Gastrocnemius medialis (tissue), 4 donors: ENCODE data around the gene ITPKB. TPM values are rescaled to one million over a fixed set of nuclear protein-coding genes. Genes with fewer than 3 reads are reported as not detected.

Experiments used
- ATAC-seq, 2 donors: fragments of 150-250 bp; one replicate each; pipeline ENCODE4 v1.9.1; 2016
- DNase-seq, 2 donors: peaks; one replicate each; pipeline ENCODE4 v3.0.0-alpha.2; 2019
- H3K27ac ChIP-seq, 4 donors: fragments of 200-600 bp; sonication (generic); 1 replicate in 1 of 4; 2 replicates in 3 of 4; pipeline ENCODE4 v1.5.1; 2016 to 2018; ENCODE audit warnings: mild to moderate bottlenecking in 2 of 4, moderate library complexity in 1 of 4
- H3K27me3 ChIP-seq, 3 donors: fragments of 200-600 bp; sonication (generic) in 2 of 3; 1 replicate in 1 of 3; 2 replicates in 2 of 3; pipeline versions ENCODE4 v1.5.1 to v1.6.0; 2016 to 2019; ENCODE audit warnings: mild to moderate bottlenecking in 1 of 3, moderate library complexity in 1 of 3
- H3K36me3 ChIP-seq, 2 donors: fragments of 200-600 bp; sonication (generic) in 1 of 2; one replicate each; pipeline ENCODE4 v1.5.1; 2017 to 2018
- H3K4me1 ChIP-seq, 2 donors: fragments of 200-600 bp; sonication (generic) in 1 of 2; one replicate each; pipeline ENCODE4 v1.5.1; 2016 to 2017; ENCODE audit warnings: mild to moderate bottlenecking in 2 of 2
- H3K4me3 ChIP-seq, 4 donors: fragments of 200-600 bp; sonication (generic) in 3 of 4; 1 replicate in 1 of 4; 2 replicates in 3 of 4; pipeline ENCODE4 v1.5.1; 2016 to 2019; ENCODE audit warnings: mild to moderate bottlenecking in 2 of 4
- H3K9me3 ChIP-seq, 3 donors: fragments of 200-600 bp; sonication (generic) in 2 of 3; 1 replicate in 1 of 3; 2 replicates in 2 of 3; pipeline ENCODE4 v1.5.1; 2016 to 2019
- POLR2A ChIP-seq, 2 donors: fragments of 450-650 bp; IDR thresholded peaks; one replicate each; pipeline ENCODE4 v1.6.1; 2017; ENCODE audit warnings: antibody characterized with exemption in 2 of 2, mild to moderate bottlenecking in 2 of 2, moderate library complexity in 2 of 2
- in situ Hi-C, 4 donors: fragments of 200-750 bp; cut with MboI; loops; one replicate each; pipeline versions ENCODE4 v1.15.0 to v1.8.0; 2017; ENCODE audit warnings: low sequenced_read_pairs in 4 of 4
- intact Hi-C: fragments of 100-400 bp; cut with DNase I; formaldehyde crosslinking; loops from one replicate; pipeline ENCODE4 v1.15.1; 2023; ENCODE audit warnings: low total_unique reads
- total RNA-seq, 4 donors: library from RNA; depleted of rRNA; stranded (reverse); fragments of >200 nt; gene quantifications; one replicate each; pipeline versions ENCODE4 v1.1.0 to v1.2.3, GENCODE V29; 2016
- TF ChIP-seq, protein P1 (sequence below), 5 experiments: fragments of 450-650 bp in 3 of 5; fragments of 200-600 bp in 2 of 5; sonication (generic) in 2 of 5; IDR thresholded peaks in 4 of 5; conservative IDR thresholded peaks in 1 of 5; 1 replicate in 4 of 5; 2 replicates in 1 of 5; pipeline ENCODE4 v1.5.1; 2016 to 2019; ENCODE audit warnings: antibody characterized with exemption in 5 of 5, mild to moderate bottlenecking in 3 of 5, moderate library complexity in 3 of 5

ITPKB gene
- total RNA-seq, 4 donors from 2014 or later, result 7.1 to 13.9 (median 7.8) TPM

DNA sequence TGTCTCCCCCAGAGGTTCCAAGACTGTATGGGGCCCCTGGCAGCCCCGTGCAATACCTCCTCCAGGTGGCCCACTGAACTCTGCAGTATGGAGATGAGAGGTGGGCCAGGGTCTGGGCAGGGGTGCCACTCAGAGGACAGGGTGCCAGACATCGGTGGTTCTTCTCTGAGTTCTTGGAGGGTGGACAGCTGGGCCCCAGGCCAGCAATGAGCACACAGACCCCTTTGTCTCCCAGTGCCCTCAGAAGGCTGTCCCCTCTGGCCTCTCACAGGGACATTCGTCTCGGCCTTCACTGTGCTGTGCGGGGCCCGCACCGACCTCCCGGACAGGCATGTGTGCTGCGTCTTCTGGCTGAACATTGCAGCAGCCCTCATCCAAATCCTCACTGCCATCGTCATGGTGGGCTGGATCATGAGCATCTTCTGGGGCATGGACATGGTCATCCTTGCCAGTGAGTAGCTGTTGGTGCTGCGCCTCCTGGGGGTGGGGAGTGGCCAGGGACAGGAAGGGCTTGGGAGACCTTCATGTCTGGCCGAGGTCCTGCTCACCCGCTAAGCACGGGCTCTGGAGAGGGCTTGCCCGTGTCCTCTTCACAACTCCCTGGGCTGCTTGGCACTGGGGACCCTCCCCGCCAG, 142.4 kb downstream of the ITPKB start:
- in situ Hi-C loops, result no loop called here
- no peak for DNase-seq
- TF ChIP-seq POLR2A (IDR thresholded peaks at IDR 0.05), result no peak
- TF ChIP-seq, protein P1, sequence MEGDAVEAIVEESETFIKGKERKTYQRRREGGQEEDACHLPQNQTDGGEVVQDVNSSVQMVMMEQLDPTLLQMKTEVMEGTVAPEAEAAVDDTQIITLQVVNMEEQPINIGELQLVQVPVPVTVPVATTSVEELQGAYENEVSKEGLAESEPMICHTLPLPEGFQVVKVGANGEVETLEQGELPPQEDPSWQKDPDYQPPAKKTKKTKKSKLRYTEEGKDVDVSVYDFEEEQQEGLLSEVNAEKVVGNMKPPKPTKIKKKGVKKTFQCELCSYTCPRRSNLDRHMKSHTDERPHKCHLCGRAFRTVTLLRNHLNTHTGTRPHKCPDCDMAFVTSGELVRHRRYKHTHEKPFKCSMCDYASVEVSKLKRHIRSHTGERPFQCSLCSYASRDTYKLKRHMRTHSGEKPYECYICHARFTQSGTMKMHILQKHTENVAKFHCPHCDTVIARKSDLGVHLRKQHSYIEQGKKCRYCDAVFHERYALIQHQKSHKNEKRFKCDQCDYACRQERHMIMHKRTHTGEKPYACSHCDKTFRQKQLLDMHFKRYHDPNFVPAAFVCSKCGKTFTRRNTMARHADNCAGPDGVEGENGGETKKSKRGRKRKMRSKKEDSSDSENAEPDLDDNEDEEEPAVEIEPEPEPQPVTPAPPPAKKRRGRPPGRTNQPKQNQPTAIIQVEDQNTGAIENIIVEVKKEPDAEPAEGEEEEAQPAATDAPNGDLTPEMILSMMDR (IDR thresholded peaks at IDR 0.05 in 4 of 5, conservative IDR thresholded peaks at IDR 0.05 in 1 of 5), result no peak
- H3K4me3 ChIP-seq, result no peak overlapping the region
- no peaks in the 10 kb centered on the region for H3K9me3 ChIP-seq
- H3K4me1 ChIP-seq, result no peaks in the 10 kb centered on the region
- intact Hi-C loops, result no loop called here
- no peaks in the 10 kb centered on the region for H3K36me3 ChIP-seq
- no peak for ATAC-seq
- peaks cover 0 to 10% (median 0%) of the 10 kb centered on the region in 3 donors for H3K27me3 ChIP-seq
- no peak overlapping the region for H3K27ac ChIP-seq

DNA sequence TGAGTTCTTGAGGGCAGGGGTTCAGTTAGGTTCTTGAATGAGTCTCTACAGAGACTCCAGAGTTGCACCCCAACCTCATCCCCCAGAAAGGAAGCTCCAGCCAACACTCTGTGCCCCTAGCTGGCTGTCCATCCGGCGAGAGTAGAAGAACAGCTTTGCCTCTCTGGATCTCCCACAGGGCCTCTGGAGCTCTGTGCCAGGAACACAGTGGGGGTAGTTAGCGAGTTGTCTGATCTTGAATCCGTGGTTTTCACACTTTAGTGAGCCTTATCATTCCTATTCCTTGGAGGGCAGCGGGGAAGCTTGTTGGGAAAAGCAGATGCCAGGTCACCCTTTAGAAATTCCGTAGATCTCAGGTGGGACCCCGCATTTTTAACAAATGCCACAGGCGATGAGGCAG, 145.5 kb downstream of the ITPKB start:
- Histone ChIP-seq H3K36me3 (no peaks in the 10 kb centered on the region), H3K4me1 (no peaks in the 10 kb centered on the region), H3K27me3 (peaks cover 0 to 10% (median 0%) of the 10 kb centered on the region in 3 donors), H3K4me3 (no peak overlapping the region), H3K27ac (no peak overlapping the region), H3K9me3 (no peaks in the 10 kb centered on the region)
- in situ Hi-C loops (no loop called here), intact Hi-C loops (no loop called here)
- no peak for DNase-seq
- no peak for ATAC-seq
- no peak for TF ChIP-seq POLR2A (IDR thresholded peaks at IDR 0.05)
- TF ChIP-seq, protein P1 (IDR thresholded peaks at IDR 0.05 in 4 of 5, conservative IDR thresholded peaks at IDR 0.05 in 1 of 5), result no peak

DNA sequence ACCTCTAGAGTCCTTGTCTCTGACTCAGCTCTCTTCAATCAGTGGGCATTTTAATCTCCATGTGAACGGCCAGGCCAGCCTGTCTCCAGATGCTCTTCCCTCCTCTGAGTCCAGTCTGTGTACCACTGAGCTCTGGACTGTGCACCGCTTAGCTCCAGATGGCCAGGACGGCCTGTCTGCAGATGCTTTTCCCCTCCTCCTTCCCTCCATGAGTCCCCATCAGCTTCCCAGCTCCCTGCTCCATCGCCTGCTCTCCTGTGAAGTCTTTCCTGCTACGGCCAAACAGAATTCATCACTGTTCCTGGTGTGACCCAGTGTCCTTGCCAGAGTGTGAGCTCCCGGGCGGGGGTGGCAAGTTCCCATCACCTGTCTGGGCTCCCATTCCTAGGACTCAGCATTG, 148.5 kb downstream of the ITPKB start:
- in situ Hi-C loops, result no loop called here
- Histone ChIP-seq H3K4me3 (no peak overlapping the region), H3K36me3 (no peaks in the 10 kb centered on the region), H3K4me1 (peaks cover 0 to 5% of the 10 kb centered on the region in 2 donors), H3K27me3 (no peaks in the 10 kb centered on the region), H3K9me3 (no peaks in the 10 kb centered on the region), H3K27ac (no peak overlapping the region)
- intact Hi-C loops, result no loop called here
- ATAC-seq (no peak), DNase-seq (no peak)
- TF ChIP-seq, protein P1 (IDR thresholded peaks at IDR 0.05 in 4 of 5, conservative IDR thresholded peaks at IDR 0.05 in 1 of 5), result no peak
- TF ChIP-seq POLR2A (IDR thresholded peaks at IDR 0.05), result no peak

DNA sequence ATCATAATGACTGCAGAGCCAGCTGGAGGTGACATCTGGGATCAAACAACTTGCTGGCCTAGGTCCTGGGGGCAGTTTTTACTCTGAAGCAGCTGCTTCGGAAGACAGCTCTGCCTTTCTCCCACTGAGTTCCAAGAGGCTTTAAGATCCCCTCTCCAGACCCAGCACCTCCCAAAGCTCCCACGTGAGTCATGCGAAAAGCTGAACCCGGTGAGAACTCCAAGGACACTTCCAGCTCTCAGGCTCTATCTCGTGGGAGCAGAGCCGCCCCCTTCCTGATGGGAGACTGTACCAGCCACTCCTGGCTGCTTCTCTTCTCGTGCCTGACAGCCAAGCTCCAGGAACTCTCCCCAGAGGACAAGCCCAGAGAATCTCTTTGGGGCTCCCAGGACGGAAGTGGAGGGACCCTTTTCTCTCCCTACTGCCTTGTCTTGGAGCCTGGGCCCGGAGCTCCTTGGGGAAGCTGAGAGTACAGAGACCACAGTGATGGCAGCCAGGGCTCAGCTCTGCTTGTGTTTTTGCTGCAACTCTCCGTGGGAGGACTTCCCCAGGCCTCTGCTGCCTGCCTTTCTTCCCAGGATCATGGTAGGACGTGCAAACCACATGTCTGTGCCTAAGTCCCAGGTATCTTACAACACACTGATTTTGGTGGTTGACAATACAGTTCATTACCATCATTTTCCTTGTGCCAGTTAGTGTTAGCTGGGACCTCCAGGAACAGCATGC, 149.9 kb downstream of the ITPKB start:
- no peak overlapping the region for H3K4me3 ChIP-seq
- TF ChIP-seq POLR2A (IDR thresholded peaks at IDR 0.05), result no peak
- TF ChIP-seq, protein P1 (IDR thresholded peaks at IDR 0.05 in 4 of 5, conservative IDR thresholded peaks at IDR 0.05 in 1 of 5), result no peak
- no peaks in the 10 kb centered on the region for H3K27me3 ChIP-seq
- intact Hi-C loops, result no loop called here
- ATAC-seq, result no peak
- peaks cover 0 to 5% of the 10 kb centered on the region in 2 donors for H3K4me1 ChIP-seq
- H3K27ac ChIP-seq, result peak overlapping the region; percentile 31 to 50 (median 44)
- in situ Hi-C loops, result no loop called here
- no peak for DNase-seq
- H3K36me3 ChIP-seq, result no peaks in the 10 kb centered on the region
- no peaks in the 10 kb centered on the region for H3K9me3 ChIP-seq
